AG09309 (cell line): ENCODE measurements around the gene LIPT2.

Experiments used
- DNase-seq: peaks from one replicate; pipeline ENCODE4 v3.0.0-alpha.2; 2010; ENCODE audit warnings: low read depth
- H3K4me3 ChIP-seq: 2 replicates; pipeline ENCODE4 v1.5.1; 2011; ENCODE audit warnings: mild to moderate bottlenecking, low read depth, low read length, moderate library complexity; ENCODE audit not compliant: control insufficient read depth
- CTCF ChIP-seq: IDR thresholded peaks from 2 replicates; pipeline ENCODE4 v1.5.1; 2011; ENCODE audit warnings: mild to moderate bottlenecking, low read depth, low read length, inconsistent platforms; ENCODE audit not compliant: insufficient read depth, control insufficient read depth; ENCODE audit errors: missing control alignments

The LIPT2 gene

GRCh38 chr11:74468058-74468457, 25.5 kb downstream of the LIPT2 start:
- TF ChIP-seq CTCF = no peak
- H3K4me3 ChIP-seq = no peak overlapping the region
- DNase-seq = no peak

GRCh38 chr11:74466916-74467885, 26.3 kb downstream of the LIPT2 start, which contains the start of gene KCNE3:
KCNE3 (minus strand) TSS chr11:74467549; CDS start chr11:74457563, 9,986 bp downstream.
- no peak for DNase-seq
- peak within 1 kb of the TSS; percentile 47 for H3K4me3 ChIP-seq
- TF ChIP-seq CTCF = no peak

- TF ChIP-seq CTCF = no peak
- no peak overlapping the region for H3K4me3 ChIP-seq
- DNase-seq = no peak
Measured at GRCh38 chr11:74465291-74465708, 28.2 kb downstream of the LIPT2 start.

- TF ChIP-seq CTCF = no peak
- DNase-seq = no peak
- H3K4me3 ChIP-seq = no peak overlapping the region
Measured at GRCh38 chr11:74464746-74465145, 28.8 kb downstream of the LIPT2 start.

GRCh38 chr11:74463216-74463615, 30.3 kb downstream of the LIPT2 start:
- no peak for DNase-seq
- no peak overlapping the region for H3K4me3 ChIP-seq
- TF ChIP-seq CTCF = no peak

GRCh38 chr11:74462631-74463030, 30.9 kb downstream of the LIPT2 start:
- no peak for TF ChIP-seq CTCF
- H3K4me3 ChIP-seq = no peak overlapping the region
- no peak for DNase-seq
